NCI-H146 treated with DMSO at 0.1 percent for 48 hours (cell line): ENCODE data around the gene STK24.

ENCODE experiments used
- DNase-seq: peaks from one replicate; lab custom pipeline; 2025; ENCODE audit not compliant: unreplicated experiment; lab: John Stamatoyannopoulos, UW

Gene STK24

DNA sequence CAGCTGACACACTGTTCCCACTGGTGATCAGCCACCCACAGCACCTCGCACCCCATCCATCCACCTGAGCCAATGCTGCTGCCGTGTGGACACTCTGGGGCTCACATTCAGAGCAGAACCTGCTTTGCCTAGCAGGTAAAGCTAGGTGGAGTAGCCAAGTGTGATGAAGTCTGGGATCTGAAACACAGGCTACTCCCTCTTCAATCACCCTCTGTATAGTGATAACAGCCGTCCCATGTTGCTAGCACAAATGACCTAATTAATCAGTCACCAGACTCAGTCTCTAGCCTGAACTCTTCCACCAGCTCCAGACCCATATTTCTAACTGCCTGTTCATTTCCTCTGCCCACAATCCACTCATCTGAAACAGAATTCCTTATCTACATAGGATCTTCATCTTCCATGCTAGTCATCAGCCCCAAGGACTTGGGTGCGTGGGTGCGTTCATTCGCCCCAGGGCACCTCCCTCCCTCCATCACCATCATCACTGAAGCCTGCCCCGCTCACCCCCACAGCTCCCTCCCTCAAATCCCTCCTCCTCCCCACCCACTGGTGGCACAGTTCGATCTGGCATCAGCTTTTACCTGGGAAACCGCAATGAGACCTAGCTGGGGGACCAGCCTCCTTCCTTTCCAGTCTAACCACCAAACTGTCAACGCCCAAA, 19.8 kb downstream of the STK24 start:
- no peak for DNase-seq

DNA sequence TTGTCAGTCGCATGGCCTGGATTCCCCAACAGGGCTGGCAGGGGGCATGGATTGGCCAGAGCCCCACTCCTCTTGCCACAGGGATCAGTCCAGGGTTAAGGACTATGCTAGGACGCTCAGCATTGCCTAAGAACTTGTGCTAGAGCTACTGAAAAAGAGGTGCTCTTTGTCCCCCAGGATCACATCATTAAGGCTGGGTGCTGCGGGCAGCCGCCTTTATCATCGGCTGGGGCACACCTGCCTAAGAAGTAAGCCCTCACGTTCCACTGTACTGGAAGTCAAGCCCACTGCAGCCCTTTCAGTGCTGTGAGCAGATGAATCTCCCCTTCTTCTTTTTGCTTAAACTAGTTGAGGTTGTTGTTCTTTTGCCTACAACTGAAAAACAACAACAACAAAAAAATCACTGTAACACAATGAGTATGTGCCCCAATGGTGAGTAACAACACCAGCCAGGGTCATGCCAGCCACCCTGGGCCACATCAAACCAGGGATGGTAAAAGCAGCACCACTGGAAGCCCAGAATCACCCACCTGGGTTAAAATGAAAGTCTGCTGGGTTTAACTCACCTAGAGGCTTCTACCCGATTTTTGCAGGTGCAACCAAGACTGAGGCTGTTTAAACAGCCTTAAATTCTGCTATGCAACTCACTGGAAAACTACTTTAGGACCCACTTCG, 20.6 kb downstream of the STK24 start:
- no peak for DNase-seq

DNA sequence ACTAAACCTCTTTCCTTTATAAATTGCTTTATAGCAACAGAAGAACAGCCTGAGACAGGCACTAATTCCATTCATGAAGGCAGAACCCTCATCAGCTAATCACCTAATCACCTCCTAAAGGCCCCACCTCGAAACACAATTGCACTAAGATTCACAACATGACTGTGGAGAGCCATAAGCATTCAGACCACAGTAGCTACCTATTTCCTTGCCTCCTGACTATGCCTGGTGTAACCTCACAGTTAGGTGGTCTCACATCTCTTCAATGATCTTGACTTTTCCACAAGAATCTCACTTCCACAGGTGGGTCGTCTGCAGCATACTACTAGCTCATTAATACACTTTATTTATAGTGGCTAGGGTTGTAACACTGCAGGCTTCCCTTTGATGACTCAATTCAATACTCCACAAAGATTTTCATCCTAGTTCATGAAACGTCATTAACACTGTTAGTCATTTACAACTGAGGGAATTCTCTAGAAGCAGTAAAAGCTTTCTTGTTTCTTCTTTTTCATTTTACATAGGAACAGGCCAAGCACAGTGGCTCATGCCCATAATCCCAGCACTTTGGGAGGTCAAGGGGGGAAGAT, 27.1 kb downstream of the STK24 start:
- DNase-seq, result no peak

DNA sequence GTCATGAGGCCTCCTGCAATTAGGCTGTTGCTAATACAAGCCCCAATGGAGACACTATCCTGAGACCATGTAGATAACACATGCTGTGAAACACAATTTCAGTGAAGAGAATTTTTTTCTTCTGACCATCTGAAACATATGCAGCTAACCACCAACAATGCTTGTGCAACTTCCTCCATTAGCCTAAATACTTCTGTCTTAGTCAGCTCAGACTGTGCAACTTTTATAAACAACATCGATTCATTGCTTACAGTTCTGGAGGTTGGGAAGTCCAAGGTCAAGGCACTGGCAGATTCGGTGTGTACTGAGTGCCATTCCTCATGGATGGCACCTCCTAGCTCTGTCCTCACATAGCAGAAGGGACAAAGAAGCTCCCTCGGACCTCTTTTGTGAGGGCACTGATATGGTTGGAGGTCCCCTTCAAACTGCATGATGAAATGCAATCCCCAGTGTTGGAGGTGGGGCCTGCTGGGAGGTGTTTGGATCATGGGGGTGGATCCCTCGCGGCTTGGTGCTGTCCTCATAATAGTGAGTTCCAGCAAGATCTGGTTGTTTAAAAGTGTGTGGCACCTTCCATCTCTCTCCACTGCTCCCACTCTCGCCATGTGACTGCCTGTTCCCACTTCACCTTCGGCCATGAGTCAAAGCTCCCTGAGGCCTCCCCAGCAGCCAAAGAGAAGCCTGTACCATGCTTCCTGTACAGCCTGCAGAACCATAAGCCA, 27.7 kb downstream of the STK24 start:
- DNase-seq, result no peak

DNA sequence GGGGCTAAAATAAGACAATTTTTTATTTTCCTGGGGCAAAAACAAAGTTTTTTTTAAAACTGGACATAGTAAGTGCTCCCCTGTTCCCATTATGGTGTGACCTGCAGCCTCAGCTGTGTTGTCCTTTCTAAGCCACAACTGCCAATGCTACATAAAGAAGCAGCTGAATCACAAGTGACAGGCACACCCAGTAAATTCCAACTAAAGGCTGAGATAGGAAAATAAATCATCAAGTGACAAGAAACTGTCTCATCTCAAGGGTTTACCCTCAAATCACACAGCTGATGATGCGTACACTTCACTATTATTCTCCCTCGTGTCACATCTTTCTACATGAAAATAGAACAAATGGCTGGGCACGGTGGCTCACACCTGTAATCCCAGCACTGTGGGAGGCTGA, 28.7 kb downstream of the STK24 start:
- no peak for DNase-seq

DNA sequence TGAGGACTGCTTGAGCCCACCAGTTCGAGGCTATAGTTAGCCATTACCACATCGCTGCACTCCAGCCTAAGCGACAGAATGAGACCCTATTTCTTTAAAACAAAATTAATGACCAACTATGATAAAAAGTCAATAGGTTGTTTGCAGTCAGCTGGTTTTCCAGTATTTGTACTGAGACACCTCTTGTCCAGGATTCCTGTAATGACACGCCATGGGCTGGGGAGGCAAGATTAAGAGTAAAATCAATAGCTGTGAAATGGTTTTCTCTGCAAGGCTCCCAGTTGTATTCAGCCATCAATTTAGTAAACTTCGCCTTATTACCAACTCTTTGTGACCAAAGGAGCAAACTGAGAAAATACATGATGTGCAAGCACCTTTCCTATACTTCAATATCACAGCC, 29.5 kb downstream of the STK24 start:
- DNase-seq, result no peak

DNA sequence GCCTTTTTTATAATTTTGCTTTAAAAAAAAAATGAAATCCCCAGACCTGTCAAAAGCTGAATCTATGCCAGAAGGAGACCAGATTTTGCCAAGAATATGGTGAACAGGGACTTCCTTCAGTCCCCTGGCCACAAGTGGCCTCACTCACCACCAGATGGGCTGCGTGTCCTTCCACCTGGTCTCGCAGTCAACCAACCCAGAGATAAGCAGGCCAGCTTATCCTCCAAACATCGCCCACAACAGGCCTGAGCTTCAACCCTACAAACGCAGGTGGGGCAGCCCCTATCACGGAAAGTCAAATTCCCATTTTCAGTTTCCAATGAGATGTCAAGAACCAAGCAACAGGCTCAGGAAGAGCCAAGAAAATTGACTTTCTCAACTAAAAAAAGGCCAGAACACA, 30.5 kb downstream of the STK24 start:
- DNase-seq, result no peak

DNA sequence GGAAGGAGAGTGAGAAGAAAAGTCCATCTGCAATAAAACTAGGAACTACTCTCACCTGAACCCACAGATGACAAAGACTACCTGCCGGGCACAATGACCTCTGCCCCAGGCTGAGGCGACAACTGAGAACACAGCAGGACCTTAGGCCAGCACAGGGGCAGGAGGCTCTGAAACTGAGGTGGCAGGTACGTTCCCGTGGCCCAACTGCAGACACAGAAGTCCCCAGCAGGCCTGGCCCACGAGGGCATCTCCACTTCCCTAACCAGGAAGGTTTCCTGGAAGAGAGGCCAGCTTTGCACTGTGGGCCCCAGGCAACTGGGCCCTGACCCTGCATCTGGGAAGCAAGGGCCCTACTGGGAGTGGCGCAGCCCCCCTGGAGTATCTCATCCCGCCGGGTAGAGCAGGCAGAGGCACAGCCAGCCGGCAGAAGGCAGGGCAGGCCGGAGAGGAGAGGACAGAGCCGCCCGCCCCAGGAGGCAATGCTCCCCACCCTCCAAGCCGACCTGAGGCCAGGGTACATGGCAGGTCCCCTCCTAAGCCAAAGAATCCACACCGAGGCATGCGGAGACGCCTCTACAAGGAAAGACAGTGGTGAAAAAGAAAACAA, 32.7 kb downstream of the STK24 start:
- peak; percentile 19 for DNase-seq

DNA sequence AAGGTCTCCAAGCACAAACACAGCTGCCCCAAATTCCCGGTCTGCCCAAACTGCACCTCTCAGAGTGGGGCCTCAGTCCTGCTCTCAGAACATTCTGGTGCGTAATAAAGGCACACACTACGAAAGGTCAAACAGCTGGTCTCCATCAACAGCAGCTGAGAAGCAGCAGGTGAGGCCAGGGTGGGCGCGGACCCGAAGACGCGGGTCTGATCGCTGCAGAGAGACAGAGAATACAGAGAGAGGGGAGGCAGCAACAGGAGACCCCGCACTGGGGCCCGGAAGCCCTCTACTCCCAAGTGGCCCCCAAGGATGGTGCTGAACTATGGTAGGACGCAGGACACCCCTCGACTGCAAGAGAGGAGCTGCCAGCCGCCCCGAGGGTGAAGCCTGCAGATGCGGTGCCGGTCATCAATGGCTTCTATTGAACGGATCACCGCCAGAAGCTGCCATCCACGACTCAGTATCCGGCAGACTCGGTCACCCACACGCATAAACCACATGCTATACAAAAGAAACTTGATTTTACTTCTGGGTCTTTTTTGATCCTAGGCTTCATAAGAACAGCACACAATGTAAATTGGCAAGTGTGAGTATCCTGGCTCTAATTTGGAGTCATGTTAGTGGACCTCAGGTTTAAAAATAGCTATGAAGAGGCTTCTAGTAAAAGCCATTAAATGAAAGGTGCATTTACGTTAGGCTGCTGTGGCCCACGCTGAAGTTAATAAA, 33.4 kb downstream of the STK24 start:
- DNase-seq, result no peak

DNA sequence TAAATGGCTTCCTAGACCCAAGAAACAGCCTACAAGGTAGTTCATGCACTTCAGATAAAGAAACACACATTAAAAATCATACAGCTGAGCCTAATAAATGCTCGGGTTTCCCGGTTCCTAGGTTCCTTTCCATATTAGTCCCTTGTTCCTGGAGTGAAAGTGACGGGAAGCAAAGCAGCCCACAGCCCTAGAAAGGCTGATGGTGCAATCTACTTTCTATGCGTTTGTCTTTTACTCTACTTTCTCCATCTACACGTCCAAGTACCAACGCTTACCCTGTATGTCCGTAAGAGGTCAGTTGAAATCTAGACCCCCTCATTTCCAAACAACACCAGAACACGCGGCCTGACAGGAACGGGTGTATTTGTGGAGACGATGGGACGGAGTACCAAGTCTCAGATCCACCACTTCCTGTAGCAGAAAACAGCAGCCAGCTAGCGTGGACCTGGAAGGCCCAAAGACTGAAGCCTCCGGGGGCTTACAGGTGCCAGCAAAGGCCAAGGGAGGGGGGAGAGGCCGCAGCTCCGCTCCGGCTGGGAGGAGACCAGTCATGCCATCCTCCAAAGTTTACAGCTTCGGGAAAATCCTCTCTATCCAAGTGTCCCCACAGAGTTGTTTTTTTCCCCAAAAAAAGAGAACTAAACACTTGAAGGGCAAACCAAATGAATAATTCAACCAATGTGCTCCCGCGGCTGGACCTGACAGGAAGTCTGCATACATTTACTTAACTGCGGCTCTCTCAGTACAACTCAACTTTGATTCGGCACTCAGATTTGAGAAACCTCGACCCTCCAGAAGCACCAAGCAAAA, 34.1 kb downstream of the STK24 start:
- no peak for DNase-seq

DNA sequence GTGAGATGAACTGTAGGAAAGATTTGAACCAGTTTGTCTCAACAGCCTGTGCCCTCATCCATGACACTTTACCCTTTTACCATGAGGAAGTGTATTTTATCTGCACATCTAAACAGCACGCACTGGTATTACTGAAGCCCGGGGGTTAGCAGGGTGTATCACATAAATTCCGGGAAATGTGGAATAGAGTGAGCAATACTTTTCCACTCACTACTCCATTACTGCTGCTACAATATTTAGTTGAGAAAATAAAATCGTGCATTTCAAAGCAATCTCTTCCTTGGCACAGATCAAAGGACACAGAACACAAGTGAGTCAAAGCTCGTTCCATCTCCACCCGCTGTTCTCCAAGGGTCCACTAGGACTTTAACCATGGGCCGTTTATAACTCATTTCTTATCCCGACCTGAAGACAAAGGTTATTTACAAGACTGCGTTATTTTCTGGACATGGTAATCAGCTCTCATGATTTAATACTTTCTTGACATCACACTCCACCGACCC, 35.2 kb downstream of the STK24 start:
- DNase-seq, result no peak

DNA sequence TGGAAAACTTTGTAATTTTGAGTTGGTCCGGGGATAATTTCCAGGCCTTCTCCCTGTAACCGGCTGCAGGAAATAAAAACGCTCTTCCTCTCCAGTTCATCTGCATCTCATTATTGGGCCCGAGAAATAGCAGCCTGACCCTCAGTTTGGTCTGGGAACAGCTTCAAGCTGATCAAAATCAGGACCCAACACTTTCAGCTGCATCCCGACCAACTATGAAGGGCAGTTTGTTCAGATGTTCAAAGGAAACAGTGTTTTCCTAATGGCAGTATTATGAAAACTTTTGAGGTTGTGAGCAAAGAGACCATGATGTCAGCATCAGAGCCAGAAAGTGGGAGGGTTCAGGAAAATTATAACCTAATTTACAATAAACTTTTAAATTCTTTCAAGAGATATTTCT, 35.7 kb downstream of the STK24 start:
- DNase-seq, result no peak

DNA sequence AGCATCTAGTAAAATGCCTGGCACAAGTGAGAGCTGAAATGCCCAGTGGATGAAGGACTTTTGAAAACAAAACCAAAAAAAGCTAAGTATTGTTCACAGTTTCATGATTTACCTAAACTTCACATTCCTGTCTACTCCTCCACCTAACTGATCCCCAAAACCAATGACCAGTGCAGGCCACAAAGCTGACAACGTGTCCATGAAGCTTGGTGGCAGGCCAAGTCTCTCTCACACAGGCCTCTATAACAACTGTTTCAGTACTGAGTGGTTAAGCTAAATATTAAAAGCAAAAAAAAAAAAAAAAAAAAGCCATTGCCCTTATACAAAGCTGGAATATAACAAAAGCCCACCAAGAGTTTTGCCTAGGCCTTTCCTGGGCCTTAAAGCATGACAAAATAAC, 36.4 kb downstream of the STK24 start:
- no peak for DNase-seq

DNA sequence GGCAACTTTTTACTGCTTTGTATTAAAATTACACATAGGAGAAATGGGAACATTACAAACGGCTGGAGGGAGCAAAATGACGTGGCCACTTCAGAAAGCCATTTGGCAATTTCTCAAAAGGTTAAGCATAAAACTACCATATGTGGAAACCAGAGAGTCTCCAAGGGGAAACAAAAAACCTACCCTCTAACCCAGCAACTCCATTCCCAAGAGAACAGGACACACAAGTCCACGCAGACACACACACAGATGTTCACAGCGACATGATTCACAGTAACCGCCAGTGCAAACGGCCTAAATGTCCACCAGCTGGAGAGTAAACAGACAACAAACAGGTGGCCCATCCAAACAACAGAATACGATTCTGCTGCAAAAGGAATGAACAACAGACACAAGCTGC, 37.2 kb downstream of the STK24 start:
- DNase-seq, result no peak

DNA sequence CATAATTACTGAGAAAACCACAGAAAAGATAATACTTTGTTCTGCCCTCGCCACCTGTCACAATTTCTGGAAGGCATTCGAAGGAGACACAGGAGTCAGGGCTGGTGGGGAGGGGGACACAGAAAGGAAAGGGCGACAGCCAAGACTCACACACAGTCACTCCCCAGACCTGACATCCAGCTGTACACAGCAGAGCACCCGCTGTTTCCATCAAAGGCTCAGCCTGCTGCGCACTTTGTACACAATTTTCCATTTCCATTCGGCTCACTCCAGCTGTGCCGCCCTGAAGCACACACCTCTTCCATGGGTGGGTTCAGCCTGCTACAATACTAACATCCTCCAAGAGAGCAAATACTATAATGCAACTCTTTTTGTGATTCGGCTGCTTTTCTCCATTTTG, 38.0 kb downstream of the STK24 start:
- DNase-seq, result peak; percentile 58

DNA sequence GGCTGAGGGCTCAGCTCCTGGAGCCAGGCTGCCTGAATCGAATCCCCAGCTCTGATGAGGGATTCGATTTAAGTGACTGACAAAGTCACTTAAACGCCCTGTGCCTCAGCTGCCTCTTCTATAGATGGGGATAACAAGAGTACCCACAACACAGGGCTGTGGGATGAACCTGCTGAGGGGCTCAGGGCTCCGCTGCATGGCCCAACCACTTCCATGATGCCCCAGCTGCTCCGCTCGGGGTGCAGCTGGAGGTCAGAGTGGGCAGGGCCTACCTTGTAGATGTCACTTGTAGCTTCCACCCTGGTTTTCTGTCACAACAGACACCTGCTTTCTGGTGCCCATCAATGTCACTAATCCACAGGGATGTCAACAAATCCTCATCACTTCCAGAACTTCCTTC, 39.2 kb downstream of the STK24 start:
- no peak for DNase-seq

DNA sequence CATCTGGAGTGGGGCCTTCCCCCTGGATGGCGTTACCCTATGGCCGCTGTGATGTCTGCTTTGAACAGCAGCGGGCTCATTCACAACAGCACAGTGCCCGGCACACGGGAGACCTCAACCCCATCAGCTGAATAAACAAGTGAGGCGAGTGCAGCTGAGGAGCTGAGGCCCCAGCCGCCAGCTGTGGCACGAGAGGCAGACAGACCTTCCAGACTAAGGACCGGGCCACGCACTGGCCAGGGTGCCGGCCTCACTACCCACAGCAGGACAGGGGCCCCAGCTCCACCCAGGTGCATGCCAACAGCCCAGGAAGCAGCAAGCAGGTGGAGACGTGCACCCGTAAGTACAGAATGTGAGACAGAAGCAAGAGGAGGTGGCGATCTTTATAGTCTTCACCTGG, 39.6 kb downstream of the STK24 start:
- no peak for DNase-seq

DNA sequence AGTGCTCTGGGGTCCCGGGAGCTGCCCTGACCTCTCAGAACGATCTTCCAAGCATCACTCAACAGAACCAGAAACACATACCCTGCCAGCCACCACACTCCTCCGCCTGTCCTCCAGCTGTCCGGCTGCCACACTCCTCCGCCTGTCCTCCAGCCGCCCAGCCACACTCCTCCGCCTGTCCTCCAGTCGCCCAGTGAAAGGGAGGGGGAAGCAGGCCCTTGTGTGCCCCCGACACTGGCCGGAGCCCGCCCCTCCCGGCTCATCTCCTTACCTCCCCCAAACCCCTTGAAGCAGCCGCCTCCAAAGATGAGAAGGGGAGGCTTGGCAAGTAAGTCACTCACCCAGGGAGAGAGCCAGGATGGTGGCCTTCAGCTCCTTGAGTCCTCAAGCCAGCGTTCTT, 40.2 kb downstream of the STK24 start:
- DNase-seq, result no peak

DNA sequence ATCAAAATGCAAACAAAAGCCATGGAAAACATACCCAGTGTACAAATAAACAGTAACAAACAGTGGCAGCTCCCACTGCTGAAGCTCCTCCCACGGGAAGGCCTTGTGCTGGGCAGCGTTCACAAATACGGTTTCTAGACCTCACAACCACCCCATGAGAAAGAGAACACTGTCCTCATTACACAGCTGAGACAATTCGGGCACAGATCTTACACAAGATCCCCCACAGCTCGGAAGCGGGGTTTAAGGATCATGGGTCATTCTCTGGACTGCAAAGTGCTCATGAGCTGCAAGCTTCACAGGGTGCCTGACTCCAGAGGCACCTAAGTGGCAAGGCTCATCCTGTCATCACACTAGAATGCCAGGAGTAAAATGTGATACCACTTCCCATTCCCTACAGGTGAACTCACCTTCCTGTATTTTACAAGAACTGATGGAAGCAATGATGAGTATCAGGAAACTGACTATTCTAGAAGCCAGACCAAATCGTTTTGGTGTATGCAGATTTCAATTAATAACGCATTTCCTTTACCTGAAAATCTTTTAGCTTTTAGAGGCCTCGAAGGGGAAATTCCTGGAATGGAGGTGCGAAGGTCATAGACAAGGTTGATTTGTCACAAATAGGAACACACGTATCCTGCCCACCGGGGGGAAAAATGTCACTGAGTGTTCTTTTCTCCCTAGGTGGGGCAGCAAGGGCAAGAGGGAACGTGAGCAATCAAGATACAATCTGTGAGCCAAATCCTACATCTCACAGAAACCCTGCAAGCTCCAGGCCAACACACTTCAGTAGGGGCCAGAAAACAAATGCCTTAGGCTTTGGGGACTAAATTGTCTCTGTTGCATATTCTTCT, 41.2 kb downstream of the STK24 start:
- DNase-seq, result no peak
